Natural killer cell (primary cell): ENCODE data around the gene CMBL. TPM values are rescaled to one million over a fixed set of nuclear protein-coding genes. Genes with fewer than 3 reads are reported as not detected.

ENCODE experiments used
- ATAC-seq, 3 donors: fragments of 150-1000 bp in 2 of 3; fragments of 200-7000 bp in 1 of 3; cut with Tn5 transposase; 1 replicate in 1 of 3; 2 replicates in 2 of 3; pipeline ENCODE4 v1.10.0; 2021; ENCODE audit warnings: mild to moderate bottlenecking in 2 of 3, moderate library complexity in 2 of 3
- DNase-seq, 2 donors: peaks; one replicate each; pipeline versions ENCODE4 v3.0.0 to v3.0.0-alpha.2; 2013 to 2021; ENCODE audit warnings: mixed read lengths in 1 of 2
- H3K27ac ChIP-seq: one replicate; pipeline ENCODE4 v1.5.1; 2013; ENCODE audit warnings: mild to moderate bottlenecking, low read length
- H3K27me3 ChIP-seq: one replicate; pipeline ENCODE4 v1.6.1; 2013; ENCODE audit warnings: low read length; ENCODE audit not compliant: control insufficient read depth, insufficient read depth
- H3K36me3 ChIP-seq: one replicate; pipeline ENCODE4 v1.6.1; 2013; ENCODE audit warnings: low read length; ENCODE audit not compliant: control insufficient read depth, insufficient read depth
- H3K4me1 ChIP-seq: one replicate; pipeline ENCODE4 v1.6.1; 2013; ENCODE audit warnings: low read length; ENCODE audit not compliant: control insufficient read depth, insufficient read depth
- H3K4me3 ChIP-seq: one replicate; pipeline ENCODE4 v1.5.1; 2013; ENCODE audit warnings: low read length
- H3K9me3 ChIP-seq: one replicate; pipeline ENCODE4 v1.6.1; 2013; ENCODE audit warnings: low read length; ENCODE audit not compliant: control insufficient read depth, insufficient read depth
- H3K27ac Mint-ChIP-seq, 2 donors: one replicate each; pipeline ENCODE4 v1.8.0; 2022; ENCODE audit warnings: mild to moderate bottlenecking in 2 of 2, mixed read lengths in 2 of 2, moderate library complexity in 1 of 2
- H3K27me3 Mint-ChIP-seq, 2 donors: one replicate each; pipeline ENCODE4 v1.8.0; 2022; ENCODE audit warnings: low read depth in 2 of 2, mixed read lengths in 2 of 2
- H3K36me3 Mint-ChIP-seq: one replicate; pipeline ENCODE4 v1.8.0; 2022; ENCODE audit warnings: mixed read lengths
- H3K4me1 Mint-ChIP-seq, 2 donors: one replicate each; pipeline ENCODE4 v1.8.0; 2022; ENCODE audit warnings: mixed read lengths in 2 of 2
- H3K4me3 Mint-ChIP-seq: one replicate; pipeline ENCODE4 v1.8.0; 2022; ENCODE audit warnings: mild to moderate bottlenecking, moderate library complexity, mixed read lengths
- H3K9me3 Mint-ChIP-seq, 2 donors: one replicate each; pipeline ENCODE4 v1.8.0; 2022; ENCODE audit warnings: mixed read lengths in 2 of 2
- WGBS: methylation state at CpG from one replicate; pipeline ENCODE4 v1.1.7; 2013; ENCODE audit warnings: missing lambda C conversion rate; ENCODE audit not compliant: insufficient coverage; 5-methylcytosine and 5-hydroxymethylcytosine counted together
- intact Hi-C: fragments of 100-400 bp; cut with micrococcal nuclease; formaldehyde crosslinking; loops from one replicate; pipeline ENCODE4 v1.14.2; 2022
- total RNA-seq, 4 donors: library from RNA; stranded (reverse); fragments of 120-200 nt in 1 of 4; gene quantifications; one replicate each; pipeline versions ENCODE4 v1.2.3 to v1.2.4, GENCODE V29; 2013 to 2022
- TF ChIP-seq, protein P1 (sequence below): fragments of 200-600 bp; IDR thresholded peaks from one replicate; pipeline ENCODE4 v1.8.0; 2022; ENCODE audit warnings: antibody characterized with exemption

The CMBL gene
- total RNA-seq, 3 donors from 2014 or later (not counting 1 experiment from before 2014, with no cell fraction given): 0.45 to 1.0 TPM; not detected in 1

DNA sequence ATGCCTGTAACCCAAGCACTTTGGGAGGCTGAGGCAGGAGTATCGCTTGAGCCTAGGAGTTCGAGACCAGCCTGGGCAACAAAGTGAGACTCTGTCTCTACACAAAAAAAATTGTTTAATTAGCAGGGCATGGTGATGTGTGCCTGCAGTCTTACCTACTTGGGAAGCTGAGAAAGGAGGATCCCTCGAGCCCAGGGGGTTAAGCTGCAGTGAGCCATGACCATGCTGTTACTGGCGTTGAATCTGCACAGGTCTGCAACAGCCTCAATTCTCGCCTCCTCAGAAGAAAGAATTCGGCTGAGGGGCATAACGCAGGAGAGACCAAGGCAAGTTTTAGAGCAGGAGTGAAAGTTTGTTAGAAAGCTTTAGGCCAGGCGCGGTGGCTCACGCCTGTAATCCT, 39.6 kb downstream of the CMBL start:
- Histone ChIP-seq H3K4me1 (no peaks in the 10 kb centered on the region), H3K4me3 (no peak overlapping the region), H3K36me3 (peaks cover 21% of the 10 kb centered on the region), H3K9me3 (no peaks in the 10 kb centered on the region), H3K27ac (no peak overlapping the region), H3K27me3 (no peaks in the 10 kb centered on the region)
- peaks cover 6% of the 10 kb centered on the region in 2 donors for H3K27me3 Mint-ChIP-seq
- DNase-seq (no peak), ATAC-seq (no peak)
- no peaks in the 10 kb centered on the region for H3K36me3 Mint-ChIP-seq
- 95% methylated on average over 10 of the region's 10 CpGs for WGBS
- no peak overlapping the region for H3K27ac Mint-ChIP-seq
- no peaks in the 10 kb centered on the region for H3K9me3 Mint-ChIP-seq
- peaks cover 0 to 4% of the 10 kb centered on the region in 2 donors for H3K4me1 Mint-ChIP-seq
- H3K4me3 Mint-ChIP-seq: no peak overlapping the region
- intact Hi-C loops: no loop called here
- TF ChIP-seq, protein P1, sequence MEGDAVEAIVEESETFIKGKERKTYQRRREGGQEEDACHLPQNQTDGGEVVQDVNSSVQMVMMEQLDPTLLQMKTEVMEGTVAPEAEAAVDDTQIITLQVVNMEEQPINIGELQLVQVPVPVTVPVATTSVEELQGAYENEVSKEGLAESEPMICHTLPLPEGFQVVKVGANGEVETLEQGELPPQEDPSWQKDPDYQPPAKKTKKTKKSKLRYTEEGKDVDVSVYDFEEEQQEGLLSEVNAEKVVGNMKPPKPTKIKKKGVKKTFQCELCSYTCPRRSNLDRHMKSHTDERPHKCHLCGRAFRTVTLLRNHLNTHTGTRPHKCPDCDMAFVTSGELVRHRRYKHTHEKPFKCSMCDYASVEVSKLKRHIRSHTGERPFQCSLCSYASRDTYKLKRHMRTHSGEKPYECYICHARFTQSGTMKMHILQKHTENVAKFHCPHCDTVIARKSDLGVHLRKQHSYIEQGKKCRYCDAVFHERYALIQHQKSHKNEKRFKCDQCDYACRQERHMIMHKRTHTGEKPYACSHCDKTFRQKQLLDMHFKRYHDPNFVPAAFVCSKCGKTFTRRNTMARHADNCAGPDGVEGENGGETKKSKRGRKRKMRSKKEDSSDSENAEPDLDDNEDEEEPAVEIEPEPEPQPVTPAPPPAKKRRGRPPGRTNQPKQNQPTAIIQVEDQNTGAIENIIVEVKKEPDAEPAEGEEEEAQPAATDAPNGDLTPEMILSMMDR: no peak

DNA sequence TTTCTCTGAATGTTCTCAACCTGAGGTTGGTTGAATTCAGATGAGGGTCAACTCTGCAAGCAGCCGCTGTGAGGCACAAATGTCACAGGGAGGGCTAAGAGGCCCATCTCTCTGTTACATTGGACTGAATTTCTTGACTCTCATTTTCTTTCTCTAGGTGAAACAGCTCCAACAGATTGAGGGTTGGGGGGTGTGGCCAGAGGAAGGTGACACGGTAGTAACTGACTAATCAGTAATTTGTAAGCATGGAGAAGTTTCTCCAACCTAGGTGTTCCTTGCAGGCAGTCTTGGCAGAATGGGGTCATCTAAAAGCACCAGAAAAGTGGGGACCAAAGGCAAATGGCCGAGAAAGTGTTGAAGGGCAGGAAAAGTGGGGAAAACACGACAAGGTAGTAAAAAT, 40.9 kb downstream of the CMBL start:
- no peaks in the 10 kb centered on the region for H3K9me3 ChIP-seq
- no peaks in the 10 kb centered on the region for H3K4me1 ChIP-seq
- no peak overlapping the region for H3K27ac Mint-ChIP-seq
- whole genome bisulfite sequencing: 85% methylated on average over 4 of the region's 4 CpGs
- H3K36me3 ChIP-seq: peaks cover 34% of the 10 kb centered on the region
- intact Hi-C loops: no loop called here
- no peaks in the 10 kb centered on the region for H3K27me3 Mint-ChIP-seq
- H3K4me3 Mint-ChIP-seq: no peak overlapping the region
- no peaks in the 10 kb centered on the region for H3K27me3 ChIP-seq
- no peaks in the 10 kb centered on the region for H3K9me3 Mint-ChIP-seq
- no peak for ATAC-seq
- H3K36me3 Mint-ChIP-seq: peaks cover 12% of the 10 kb centered on the region
- no peak overlapping the region for H3K27ac ChIP-seq
- TF ChIP-seq, protein P1: no peak
- H3K4me1 Mint-ChIP-seq: no peaks in the 10 kb centered on the region
- H3K4me3 ChIP-seq: no peak overlapping the region
- DNase-seq: no peak

DNA sequence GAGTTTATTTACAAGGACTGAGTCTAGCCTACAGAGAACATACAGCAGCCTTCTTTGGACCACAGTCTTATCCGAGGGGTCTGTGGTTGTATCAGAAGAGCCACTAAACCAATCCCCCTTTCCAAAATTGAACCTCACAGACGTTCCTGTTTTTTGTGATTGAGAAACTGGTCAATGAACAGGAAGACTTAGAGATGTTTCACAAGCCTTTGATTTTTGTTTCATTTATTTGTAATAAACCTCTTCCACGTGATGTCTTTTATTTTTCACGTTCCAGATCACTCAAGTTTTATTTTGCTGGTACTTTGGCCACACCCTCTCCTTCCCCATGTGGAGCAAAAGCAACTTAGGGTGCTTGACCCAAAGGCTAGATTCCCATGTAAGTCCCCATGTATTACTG, 41.6 kb downstream of the CMBL start:
- DNase-seq (no peak), ATAC-seq (no peak)
- H3K36me3 ChIP-seq: peaks cover 41% of the 10 kb centered on the region
- Mint-ChIP-seq H3K27me3 (no peaks in the 10 kb centered on the region), H3K9me3 (no peaks in the 10 kb centered on the region), H3K4me1 (no peaks in the 10 kb centered on the region), H3K27ac (peak overlapping the region in 1 of 2 donors; percentile 53), H3K36me3 (peaks cover 14% of the 10 kb centered on the region), H3K4me3 (no peak overlapping the region)
- TF ChIP-seq, protein P1: no peak
- no peaks in the 10 kb centered on the region for H3K4me1 ChIP-seq
- intact Hi-C loops: no loop called here
- H3K27ac ChIP-seq: no peak overlapping the region
- no peaks in the 10 kb centered on the region for H3K27me3 ChIP-seq
- 79% methylated on average over 4 of the region's 4 CpGs for WGBS
- H3K4me3 ChIP-seq: no peak overlapping the region
- no peaks in the 10 kb centered on the region for H3K9me3 ChIP-seq
